Measurements from ENCODE around the gene MRTFB.

MRTFB gene

GRCh38 chr16:14292051-14292825 lies 221.1 kb downstream of the MRTFB start:
- no peak for DNase-seq

DNA sequence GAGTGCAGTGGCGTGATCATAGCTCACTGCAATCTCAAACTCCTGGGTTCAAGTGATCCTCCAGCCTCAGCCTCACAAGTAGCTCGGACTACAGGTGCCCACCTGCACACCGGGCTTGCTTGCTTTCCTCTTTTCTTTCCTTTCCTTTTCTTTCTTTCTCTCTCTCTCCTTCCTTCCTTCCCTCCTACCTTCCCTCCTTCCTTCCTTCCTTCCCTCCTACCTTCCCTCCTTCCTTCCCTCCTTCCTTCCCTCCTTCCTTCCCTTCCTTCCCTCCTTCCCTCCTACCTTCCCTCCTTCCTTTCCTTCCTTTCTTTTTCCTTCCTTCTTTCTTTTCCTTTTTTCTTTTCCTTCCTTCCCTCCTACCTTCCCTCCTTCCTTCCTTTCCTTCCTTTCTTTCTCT lies 225.5 kb downstream of the MRTFB start:
- no peak for DNase-seq

DNA sequence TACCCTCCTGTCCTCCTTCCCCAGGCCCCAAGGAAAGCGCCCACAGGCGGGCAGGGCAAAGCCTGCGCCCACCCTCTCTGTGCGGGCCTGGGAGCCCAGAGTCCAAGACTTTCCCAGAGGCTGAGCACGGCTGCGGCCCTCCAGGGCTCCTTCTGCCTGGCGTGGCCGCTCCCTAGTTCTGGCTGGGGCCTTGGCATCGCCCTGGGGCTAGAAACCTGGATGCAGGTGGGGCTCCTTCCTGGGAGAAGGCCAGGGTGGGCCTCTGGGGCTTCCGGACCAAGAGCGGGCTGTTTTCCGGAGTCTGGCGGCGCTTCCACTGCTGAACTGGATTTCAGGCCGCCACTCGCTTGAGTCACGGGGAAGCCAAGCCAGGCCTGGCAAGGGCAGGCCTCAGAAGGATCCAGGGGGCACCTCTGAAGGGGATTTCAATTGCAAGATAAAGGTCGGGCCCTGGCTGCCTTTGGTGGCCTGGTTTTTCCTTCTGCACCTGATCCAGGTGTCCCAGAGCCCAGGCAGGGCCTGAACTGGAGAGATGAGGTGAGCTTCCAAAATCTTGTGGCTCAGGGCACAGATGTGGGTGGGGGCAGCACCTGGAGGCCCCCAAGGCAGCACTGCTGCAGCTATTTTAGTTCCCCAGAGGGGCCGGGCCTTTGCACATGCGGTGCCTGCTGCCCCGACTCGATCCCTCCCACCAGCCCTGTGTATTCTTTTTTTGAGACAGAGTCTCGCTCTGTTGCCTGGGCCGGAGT lies 227.4 kb downstream of the MRTFB start:
- DNase-seq = no peak

DNA sequence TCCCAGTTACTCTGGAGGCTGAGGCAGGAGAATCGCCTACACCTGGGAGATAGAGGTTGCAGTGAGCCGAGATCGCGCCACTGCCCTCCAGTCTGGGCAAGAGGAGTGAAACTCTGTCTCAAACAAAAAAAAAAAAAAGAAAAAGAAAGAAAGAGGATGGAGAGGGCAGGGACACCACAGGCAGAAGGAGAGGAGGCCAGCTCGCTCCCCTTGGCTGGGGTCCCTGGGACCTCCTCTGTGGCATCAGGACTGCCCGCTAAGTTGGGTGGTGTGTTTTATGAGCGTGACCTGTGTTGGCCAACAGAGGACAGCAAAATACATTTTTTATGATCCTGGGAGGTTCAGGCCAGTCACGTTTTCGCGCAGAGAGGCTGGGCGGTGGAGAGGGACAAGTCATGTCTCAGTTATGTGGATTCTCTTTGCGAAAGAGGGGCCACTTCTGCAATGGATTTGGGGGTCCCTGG lies 229.6 kb downstream of the MRTFB start:
- no peak for DNase-seq

DNA sequence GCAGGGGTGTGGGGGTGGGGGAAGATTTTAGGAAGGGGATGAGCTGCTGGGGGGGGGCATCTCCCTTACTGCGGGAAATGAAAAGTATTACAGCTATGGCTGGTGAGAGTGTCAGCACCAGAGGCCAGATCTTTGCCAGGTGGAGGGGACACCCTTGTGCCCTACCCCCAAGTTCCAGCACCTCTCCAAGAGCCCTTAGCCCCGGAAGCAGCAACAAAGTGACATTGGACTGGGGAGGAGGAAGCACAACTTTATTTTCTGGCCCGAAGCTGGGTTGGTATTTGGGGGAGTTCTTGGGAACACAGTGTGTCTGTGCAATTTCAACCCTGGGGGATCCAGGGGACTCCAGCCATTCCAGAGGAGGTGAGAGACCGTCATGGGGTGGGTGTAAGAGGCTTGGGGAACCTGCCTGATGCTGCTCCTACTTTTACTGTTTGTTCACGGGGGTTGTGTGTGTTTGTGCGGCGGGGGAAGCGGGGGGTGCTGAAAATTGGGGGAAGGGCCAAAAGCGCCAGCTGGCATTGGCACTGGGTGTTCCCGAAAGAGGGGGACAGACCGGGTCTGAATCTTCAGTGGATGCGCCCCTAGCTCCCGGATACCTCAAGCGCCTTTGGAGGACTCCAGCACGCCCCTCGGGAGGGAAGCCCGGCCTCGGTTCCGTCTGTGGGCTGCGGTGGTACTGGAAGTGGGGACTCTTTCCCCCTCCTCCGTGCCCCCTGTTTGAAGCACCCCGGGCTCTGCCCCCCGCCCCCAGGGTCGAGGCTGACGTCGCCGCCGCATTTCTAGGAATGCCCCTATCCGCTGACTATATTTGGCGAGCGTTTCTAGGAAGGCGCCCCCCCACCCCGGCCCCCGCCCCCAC lies 230.3 kb downstream of the MRTFB start:
- DNase-seq = no peak

- no peak for DNase-seq
Measured at GRCh38 chr16:14302031-14302398, 230.9 kb downstream of the MRTFB start.

GRCh38 chr16:14302399-14303181 lies 231.5 kb downstream of the MRTFB start:
- DNase-seq = no peak

- DNase-seq = no peak
Measured at GRCh38 chr16:14303182-14303618, 232.1 kb downstream of the MRTFB start.

GRCh38 chr16:14303639-14304394 lies 232.7 kb downstream of the MRTFB start:
- DNase-seq = no peak

DNA sequence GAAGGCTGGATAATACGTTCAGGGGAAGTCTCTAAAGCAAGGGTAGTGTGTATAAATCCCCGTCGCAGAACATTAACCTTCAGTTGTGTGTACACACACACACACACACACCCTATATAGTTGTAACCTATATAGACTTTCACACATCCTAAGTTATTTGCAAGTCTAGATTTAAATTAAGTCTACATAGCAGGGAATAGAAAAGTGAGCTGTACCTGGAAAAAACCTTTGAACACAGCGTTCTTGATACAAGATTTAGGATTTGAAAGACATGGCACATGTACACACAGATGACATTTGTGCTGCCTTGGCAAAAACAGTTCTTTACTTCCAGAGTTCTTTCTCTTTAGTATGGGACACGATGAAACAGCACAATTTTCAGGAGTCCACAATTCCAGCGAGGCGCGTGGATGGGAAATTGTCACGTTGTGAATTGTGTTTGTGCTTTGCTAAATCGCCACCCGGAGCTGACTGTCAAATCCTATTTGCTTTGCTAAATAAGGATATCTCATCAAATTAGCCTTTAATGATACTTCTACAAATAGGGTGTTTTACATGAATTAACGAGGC lies 233.9 kb downstream of the MRTFB start:
- DNase-seq = no peak

- DNase-seq = no peak
Measured at GRCh38 chr16:14306485-14307058, 235.5 kb downstream of the MRTFB start.

DNA sequence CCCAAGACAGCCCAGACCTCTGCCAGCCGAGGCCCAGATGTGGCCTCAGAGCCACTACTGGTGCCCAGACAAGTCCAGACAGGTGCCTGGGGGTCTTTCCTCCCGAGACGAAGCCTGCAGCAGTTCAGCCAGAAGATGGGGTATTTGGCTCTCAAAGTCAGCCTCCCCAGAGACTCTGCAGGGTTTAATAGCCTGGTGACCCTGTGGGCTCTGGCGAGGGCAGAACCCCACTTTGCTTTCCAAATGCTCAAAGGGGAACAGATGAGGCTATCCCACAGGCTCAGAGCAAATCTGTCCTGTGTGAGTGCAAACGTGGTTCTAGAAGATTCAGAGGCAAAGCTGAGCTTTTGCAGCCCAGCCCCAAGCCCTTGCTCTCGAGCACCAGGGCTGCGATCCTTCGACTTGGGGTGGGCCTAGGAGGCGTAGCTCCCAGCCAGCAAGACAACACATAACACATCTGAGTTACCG lies 236.0 kb downstream of the MRTFB start:
- no peak for DNase-seq

GRCh38 chr16:14307527-14308367 lies 236.6 kb downstream of the MRTFB start:
- DNase-seq = no peak

DNA sequence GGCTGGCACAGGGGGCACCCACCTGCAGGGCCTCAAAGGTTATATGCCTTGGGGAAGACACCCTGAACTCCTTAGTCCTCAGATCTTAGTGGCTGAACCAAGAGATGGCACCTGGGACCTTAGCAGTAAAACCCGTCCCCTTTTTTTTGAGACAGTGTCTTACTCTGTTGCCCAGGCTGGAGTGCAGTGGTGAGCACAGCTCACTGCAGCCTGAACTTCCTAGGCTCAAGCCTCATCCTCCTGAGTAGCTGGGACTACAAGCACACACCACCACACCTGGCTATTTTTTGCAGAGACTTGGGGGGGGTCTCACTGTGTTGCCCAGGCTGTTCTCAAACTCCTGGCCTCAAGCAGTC lies 237.2 kb downstream of the MRTFB start:
- DNase-seq = no peak

DNA sequence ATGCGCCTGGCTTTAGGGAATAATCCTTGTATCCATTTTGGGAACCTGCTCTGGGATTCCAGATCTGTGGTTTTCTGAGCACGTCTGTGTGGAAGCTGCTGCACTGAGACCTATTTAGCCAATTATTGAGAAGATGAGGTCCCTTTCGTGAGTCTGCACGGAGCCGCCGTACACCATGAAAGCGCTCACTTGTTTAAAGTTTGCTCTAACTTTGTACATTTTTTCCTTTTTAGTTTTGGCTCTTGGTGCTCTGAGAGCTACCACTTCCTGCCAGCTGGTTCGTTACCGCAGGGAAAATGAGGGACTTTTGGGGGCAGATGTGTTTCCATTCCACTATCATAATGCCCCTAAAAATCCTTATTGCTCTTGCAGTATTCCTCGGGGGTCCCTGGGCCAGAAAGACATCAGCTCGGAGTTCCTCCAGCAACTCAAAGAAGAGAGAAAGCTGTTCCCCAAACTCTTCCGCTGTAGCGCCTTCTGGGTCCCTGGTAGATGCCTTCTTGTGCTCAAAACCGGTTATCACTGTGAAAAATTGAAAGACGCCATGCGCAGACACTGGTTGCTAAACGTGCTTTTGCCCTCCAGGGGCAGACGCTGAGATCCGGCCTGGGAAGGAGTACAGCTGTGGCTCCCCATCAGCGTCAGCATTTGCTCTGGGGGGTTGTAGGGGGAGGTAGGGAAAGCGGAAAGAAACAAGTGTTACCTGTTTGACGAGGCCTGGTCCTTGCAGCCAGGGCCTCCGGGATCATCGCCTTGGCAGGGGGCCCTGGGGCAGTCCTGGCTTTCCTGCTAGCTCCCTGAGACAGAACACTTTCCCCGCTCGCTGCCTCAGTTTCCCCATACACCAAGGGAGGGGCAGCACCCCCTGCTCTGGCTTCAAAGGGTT lies 238.1 kb downstream of the MRTFB start:
- DNase-seq = no peak

GRCh38 chr16:14309906-14310305 lies 238.8 kb downstream of the MRTFB start:
- no peak for DNase-seq

DNA sequence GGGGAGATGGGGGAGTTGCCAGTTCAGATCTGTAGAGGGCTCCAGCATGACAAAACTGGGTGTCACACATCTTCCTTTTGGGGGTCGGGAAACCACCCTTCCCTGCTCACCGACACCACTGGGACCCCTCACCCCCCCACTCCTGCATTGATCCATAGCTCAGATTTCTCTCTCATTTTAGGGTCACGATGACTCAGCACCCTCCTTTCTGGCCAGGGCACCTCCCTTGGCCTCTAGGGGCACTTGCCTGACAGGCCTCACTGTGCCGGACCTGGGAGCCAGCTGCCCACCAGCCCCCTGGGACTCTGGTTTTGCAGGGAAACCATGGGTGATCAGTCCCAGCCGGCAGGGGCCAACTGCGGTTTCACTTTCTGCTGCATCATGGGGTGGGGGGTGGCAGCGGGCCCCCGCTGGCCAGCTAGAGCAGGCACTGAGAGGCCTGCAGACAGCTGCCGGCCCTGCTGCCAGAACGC lies 239.4 kb downstream of the MRTFB start:
- no peak for DNase-seq

GRCh38 chr16:14314116-14314515 lies 243.0 kb downstream of the MRTFB start:
- DNase-seq = no peak

Measured in NCI-H187 treated with DMSO at 0.1 percent for 48 hours (cell line).